Inferior parietal cortex (tissue), 1 donor: ENCODE measurements around the gene B4GALT4.
"Not testable (repeated sequence)": the region's sequence is repeated elsewhere in the genome, so short reads cannot be mapped to it uniquely, and the experiment has no call there.

Experiments
- DNase-seq: peaks from one replicate; pipeline ENCODE4 v3.0.0-alpha.2; 2016; ENCODE audit errors: extremely low spot score

B4GALT4 gene

DNA sequence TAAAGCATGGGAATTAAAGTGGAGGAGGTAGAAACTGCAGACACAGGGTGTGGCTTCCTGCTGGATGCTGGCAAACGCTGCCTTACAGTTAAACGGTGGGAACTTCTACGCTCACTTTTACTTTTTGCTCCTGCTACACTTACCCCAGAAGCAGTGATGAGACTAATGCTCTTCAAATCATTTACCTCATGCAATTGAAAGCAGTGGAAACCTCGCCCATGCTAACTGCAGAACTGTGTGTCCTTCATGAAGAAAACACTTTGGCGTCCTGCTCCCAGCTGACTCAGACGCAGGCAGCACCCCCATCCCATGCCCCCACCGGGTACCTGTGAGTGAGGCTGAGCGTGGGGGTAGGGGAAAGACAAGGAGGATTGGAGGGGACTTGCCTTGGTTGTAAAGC lies 35.5 kb downstream of the B4GALT4 start:
- DNase-seq: no peak

- DNase-seq: no peak
Measured at GRCh38 chr3:119195911-119196310, 44.8 kb downstream of the B4GALT4 start.

GRCh38 chr3:119195151-119195476 lies 45.6 kb downstream of the B4GALT4 start:
- no peak for DNase-seq

- DNase-seq: no peak
Measured at GRCh38 chr3:119194237-119195150, 46.2 kb downstream of the B4GALT4 start.

DNA sequence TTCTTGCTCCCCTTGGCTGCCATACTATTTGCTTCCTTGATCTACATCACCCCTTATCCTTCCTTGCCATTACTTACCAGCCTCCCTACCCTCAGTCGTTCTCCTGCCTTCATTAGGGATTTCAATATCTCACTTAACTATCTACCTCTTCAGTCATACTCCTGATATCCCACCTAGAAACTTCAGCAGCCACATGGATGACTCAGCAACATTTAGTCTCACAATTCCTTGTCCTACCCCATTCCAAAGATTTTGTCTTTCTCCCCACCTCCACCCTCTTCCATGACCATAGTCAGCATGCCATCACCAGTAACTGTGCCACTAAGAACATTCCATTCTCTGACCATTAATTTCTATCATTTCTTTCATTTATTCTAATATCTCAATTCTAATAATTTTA lies 48.9 kb downstream of the B4GALT4 start:
- DNase-seq: no peak

DNA sequence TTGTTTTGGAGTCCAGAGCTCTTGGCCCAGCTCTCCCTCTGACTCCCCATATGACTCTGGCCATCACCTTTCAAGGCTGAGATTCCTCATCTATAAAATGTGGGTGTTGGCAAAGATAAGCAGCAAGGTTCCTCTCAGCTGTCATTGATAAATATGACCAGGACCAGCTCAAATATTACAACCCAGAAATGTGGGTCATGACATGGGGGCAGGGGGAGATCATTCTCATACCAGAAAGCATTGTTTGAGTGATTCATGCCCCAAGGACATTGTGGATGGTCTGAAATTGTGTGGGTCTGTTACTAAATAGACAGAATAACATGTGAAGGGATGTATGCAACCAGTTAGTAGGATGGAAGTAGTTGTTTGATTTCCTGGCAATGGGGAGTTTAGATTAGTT lies 53.4 kb downstream of the B4GALT4 start:
- no peak for DNase-seq

GRCh38 chr3:119184796-119185570 lies 55.7 kb downstream of the B4GALT4 start:
- DNase-seq: no peak

DNA sequence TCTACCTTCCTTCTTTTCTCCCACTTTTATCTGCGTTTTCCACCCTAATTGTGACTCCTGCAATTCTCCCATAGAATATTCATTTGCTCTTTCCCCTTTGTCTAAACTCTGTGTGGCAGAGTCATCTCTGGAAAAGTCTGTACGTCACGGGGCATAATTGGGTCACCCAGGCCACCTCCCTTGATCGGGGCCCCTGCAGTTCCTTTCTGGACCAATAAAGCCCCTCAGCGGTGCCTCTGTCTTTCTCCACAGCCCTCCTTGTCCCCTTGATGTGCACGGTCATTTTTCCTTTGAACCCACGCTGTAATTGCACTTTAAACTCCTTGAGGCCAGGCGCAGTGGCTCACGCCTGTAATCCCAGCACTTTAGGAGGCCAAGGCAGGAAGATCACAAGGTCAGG lies 56.6 kb downstream of the B4GALT4 start:
- no peak for DNase-seq

- no peak for DNase-seq
Measured at GRCh38 chr3:119181765-119182164, 58.9 kb downstream of the B4GALT4 start.

GRCh38 chr3:119177321-119177720 lies 63.4 kb downstream of the B4GALT4 start:
- DNase-seq: no peak

DNA sequence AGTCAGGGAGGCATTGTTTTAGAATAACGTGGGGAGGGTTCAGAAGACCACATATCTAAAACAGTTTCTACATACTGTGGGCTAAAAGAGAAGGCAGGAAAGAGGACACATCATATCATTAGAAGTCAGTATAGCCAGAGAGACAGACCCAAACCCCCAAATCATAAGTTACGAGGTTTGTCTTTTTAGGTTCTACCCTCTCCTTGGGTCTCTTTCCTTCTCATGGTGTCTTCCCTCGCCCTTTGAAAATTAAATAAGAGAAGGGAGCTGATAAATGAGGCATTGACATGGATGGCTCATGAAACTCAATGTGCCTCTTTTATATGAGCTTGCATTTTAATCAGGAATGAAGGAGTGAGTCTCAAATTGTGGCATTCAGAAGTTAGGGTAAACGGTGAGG lies 63.9 kb downstream of the B4GALT4 start:
- no peak for DNase-seq

DNA sequence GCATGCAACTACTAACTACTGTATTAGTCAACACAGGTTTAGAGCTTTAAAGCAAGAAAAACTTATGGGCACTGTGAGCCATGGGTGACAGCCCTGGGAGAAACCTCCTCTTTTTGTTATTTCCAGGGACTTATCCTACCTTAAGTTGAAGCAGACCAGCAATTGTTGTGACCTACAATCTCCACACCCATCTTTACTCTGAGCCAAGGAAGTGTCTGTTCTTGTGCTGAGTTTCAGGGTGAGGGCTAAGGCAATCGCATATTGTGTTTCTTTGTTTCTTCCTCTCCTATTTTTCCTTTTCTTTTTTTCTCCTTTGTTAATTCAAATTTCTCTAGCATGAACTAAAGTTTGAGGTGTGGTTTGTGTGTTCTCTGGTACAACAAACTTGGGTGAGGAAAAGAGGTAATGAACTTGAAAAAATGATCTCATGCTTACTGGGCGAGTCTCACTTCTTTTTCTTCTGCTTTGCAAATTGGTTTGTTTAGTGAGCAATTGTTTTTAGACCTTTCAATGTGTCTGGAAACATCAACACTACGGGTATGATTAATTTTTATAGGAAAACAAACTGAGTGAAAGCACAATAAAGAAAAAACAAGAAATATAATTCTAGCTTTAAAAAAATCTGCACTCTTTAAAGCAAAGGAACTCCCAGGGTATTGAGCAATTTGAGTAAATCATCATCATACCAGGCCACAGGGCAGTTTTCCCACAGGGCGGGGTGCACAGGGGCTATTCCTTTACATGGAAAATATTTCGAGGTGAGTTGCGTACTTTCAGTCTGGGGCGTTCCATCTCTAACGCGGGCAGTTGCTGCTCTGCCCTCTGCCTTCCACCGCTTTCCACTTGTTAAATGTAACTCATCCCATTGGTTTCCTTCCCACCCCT lies 64.6 kb downstream of the B4GALT4 start:
- DNase-seq: no peak

DNA sequence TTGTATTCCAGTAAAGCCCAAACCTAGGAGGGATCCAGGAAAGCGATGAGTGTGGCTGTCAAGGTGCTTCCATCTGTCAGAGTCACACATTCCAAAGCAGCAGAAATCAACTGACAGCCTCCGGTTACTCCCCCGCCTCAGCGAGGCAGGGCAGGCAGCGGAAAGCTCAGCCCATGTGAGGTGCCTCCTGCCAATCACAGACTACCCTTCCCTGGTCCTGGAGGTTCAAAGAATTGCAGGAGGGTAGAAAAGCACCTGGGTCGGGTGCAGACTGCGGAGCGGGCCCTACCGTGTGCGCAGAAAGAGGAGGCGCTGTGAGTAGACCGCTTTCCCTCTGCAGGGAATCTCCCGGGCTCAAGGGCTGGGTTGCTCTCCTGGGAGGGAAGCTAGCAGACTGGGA lies 67.4 kb downstream of the B4GALT4 start, which contains the start of gene UPK1B:
UPK1B (plus strand) TSS at position 274 of the 400 bp plus-strand sequence. CDS start 13,144 bp downstream, outside the sequence.
- no peak for DNase-seq

- DNase-seq: no peak
Measured at GRCh38 chr3:119170821-119171220, 69.9 kb downstream of the B4GALT4 start.

GRCh38 chr3:119164745-119165144 lies 75.9 kb downstream of the B4GALT4 start:
- not testable (repeated sequence) for DNase-seq
